ENCODE results near the gene MYO18A.

DNA sequence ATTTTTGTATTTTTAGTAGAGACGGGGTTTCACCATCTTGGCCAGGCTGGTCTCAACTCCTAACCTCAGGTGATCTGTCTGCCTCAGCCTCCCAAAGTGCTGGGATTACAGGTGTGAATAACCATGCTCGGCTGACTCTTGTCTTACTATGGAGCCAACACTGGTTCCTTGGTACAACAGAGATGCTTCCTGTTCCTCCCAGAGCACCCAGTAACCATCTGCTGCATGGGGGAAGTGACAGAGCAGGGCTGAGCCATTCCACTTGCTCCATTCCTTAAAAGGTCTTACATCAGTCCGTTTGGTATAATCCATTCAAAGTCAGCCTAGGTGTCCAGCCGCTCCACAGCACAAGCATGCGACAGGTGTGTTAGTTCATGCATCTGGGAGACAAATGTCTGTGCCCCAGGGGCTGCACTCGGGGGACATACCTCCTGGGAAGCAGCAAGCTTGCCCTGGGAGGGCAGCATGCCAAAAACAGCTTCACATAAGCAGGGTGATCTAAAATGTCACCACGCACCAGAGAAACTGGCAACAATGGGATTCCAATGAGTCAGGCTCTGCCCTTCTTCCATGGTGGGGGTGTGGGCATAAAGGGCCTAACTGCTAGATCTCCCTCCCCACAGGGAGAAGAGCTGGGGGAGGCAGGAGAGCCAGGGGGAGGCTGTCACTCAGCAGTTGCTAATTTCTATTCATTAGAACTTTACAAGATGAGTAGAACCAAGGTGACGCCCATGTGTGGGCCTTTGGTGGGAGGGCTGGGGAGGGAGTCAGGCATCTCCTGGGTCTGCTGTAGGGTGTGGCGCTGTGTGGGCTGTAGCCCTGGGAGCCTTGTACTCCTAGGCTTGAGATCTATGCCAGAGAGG lies 101.8 kb downstream of the MYO18A start:
- TF ChIP-seq, protein P1, sequence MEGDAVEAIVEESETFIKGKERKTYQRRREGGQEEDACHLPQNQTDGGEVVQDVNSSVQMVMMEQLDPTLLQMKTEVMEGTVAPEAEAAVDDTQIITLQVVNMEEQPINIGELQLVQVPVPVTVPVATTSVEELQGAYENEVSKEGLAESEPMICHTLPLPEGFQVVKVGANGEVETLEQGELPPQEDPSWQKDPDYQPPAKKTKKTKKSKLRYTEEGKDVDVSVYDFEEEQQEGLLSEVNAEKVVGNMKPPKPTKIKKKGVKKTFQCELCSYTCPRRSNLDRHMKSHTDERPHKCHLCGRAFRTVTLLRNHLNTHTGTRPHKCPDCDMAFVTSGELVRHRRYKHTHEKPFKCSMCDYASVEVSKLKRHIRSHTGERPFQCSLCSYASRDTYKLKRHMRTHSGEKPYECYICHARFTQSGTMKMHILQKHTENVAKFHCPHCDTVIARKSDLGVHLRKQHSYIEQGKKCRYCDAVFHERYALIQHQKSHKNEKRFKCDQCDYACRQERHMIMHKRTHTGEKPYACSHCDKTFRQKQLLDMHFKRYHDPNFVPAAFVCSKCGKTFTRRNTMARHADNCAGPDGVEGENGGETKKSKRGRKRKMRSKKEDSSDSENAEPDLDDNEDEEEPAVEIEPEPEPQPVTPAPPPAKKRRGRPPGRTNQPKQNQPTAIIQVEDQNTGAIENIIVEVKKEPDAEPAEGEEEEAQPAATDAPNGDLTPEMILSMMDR (IDR thresholded peaks at IDR 0.05 in 2 of 3, conservative IDR thresholded peaks at IDR 0.05 in 1 of 3; ENCODE audit: borderline replicate concordance in 1 of 3, insufficient read depth in 1 of 3, low read depth in 2 of 3, low read length in 2 of 3) = no peak
- no peak for TF ChIP-seq CEBPB (IDR thresholded peaks at IDR 0.05; ENCODE audit: low read depth)
- TF ChIP-seq TCF7L2 (IDR thresholded peaks at IDR 0.05; ENCODE audit: borderline replicate concordance, extremely low read depth, insufficient read depth, insufficient read length) = no peak
- TF ChIP-seq YY1 (IDR thresholded peaks at IDR 0.05; ENCODE audit: extremely low read depth, insufficient replicate concordance, low read depth, low read length) = no peak
- TF ChIP-seq POLR2AphosphoS5 (IDR thresholded peaks at IDR 0.05; ENCODE audit: low read depth, low read length) = no peak
- no peak for TF ChIP-seq SP1 (IDR thresholded peaks at IDR 0.05; ENCODE audit: low read depth)

Data from HCT116 (cell line).